Astrocyte (in vitro differentiated cells and primary cell): ENCODE measurements around the gene LRRC17. TPM values are rescaled to one million over a fixed set of nuclear protein-coding genes. Genes with fewer than 3 reads are reported as not detected.
"Not testable (repeated sequence)": the region's sequence is repeated elsewhere in the genome, so short reads cannot be mapped to it uniquely, and the experiment has no call there.

Source experiments
- DNase-seq: peaks from one replicate; pipeline ENCODE4 v3.0.0-alpha.2; 2010; ENCODE audit warnings: low read depth
- FAIRE-seq: peaks from 2 replicates; lab custom pipeline; 2011; peaks lifted over from hg19 to GRCh38; lab: Jason Lieb, UNC
- H2AFZ ChIP-seq: 2 replicates; pipeline ENCODE4 v1.6.0; 2012; ENCODE audit warnings: low read depth, low read length, inconsistent platforms
- H3K27ac ChIP-seq: 2 replicates; pipeline ENCODE4 v1.5.1; 2011; ENCODE audit warnings: low read depth, low read length, inconsistent platforms
- H3K27me3 ChIP-seq: 2 replicates; pipeline ENCODE4 v1.6.0; 2011; ENCODE audit warnings: low read length, inconsistent platforms; ENCODE audit not compliant: insufficient read depth
- H3K36me3 ChIP-seq: 2 replicates; pipeline ENCODE4 v1.5.1; 2011; ENCODE audit warnings: low read length, inconsistent platforms; ENCODE audit not compliant: insufficient read depth
- H3K4me1 ChIP-seq: 2 replicates; pipeline ENCODE4 v1.5.1; 2011; ENCODE audit warnings: low read length, inconsistent platforms; ENCODE audit not compliant: insufficient read depth
- H3K4me2 ChIP-seq: 2 replicates; pipeline ENCODE4 v1.6.0; 2012; ENCODE audit warnings: low read length, inconsistent platforms
- H3K4me3 ChIP-seq: 2 replicates; pipeline ENCODE4 v1.5.1; 2011; ENCODE audit warnings: low read depth, mild to moderate bottlenecking, low read length, inconsistent platforms; ENCODE audit not compliant: insufficient read depth
- H3K79me2 ChIP-seq: 2 replicates; pipeline ENCODE4 v1.6.0; 2012; ENCODE audit warnings: mild to moderate bottlenecking, low read length, inconsistent platforms; ENCODE audit not compliant: insufficient read depth
- H3K9ac ChIP-seq: 2 replicates; pipeline ENCODE4 v1.6.0; 2012; ENCODE audit warnings: mild to moderate bottlenecking, low read length, inconsistent platforms
- H3K9me3 ChIP-seq: 2 replicates; pipeline ENCODE4 v1.5.1; 2012; ENCODE audit warnings: low read depth, mild to moderate bottlenecking, low read length, inconsistent platforms; ENCODE audit not compliant: insufficient read depth
- H4K20me1 ChIP-seq: 2 replicates; pipeline ENCODE4 v1.6.0; 2012; ENCODE audit warnings: low read length, inconsistent platforms; ENCODE audit not compliant: insufficient read depth
- H3K27ac Mint-ChIP-seq: one replicate; pipeline ENCODE4 v1.8.0; 2021; ENCODE audit warnings: mild to moderate bottlenecking, mixed read lengths; ENCODE audit not compliant: unreplicated experiment
- H3K27me3 Mint-ChIP-seq: one replicate; pipeline ENCODE4 v1.8.0; 2021; ENCODE audit warnings: low read depth, mixed read lengths; ENCODE audit not compliant: unreplicated experiment
- H3K36me3 Mint-ChIP-seq: one replicate; pipeline ENCODE4 v1.8.0; 2021; ENCODE audit warnings: low read depth, mixed read lengths; ENCODE audit not compliant: unreplicated experiment
- H3K4me1 Mint-ChIP-seq: one replicate; pipeline ENCODE4 v1.8.0; 2021; ENCODE audit warnings: low read depth, mixed read lengths; ENCODE audit not compliant: unreplicated experiment
- H3K4me3 Mint-ChIP-seq: one replicate; pipeline ENCODE4 v1.8.0; 2021; ENCODE audit warnings: mild to moderate bottlenecking, moderate library complexity, mixed read lengths; ENCODE audit not compliant: unreplicated experiment
- H3K9me3 Mint-ChIP-seq: one replicate; pipeline ENCODE4 v1.8.0; 2021; ENCODE audit warnings: mild to moderate bottlenecking, mixed read lengths; ENCODE audit not compliant: unreplicated experiment
- CTCF ChIP-seq: IDR thresholded peaks from 2 replicates; pipeline ENCODE4 v1.5.1; 2011; ENCODE audit warnings: low read depth, mild to moderate bottlenecking, inconsistent platforms, low read length, moderate library complexity; ENCODE audit not compliant: insufficient read depth
- EZH2 ChIP-seq: IDR thresholded peaks from 2 replicates; pipeline ENCODE4 v1.6.1; 2012; ENCODE audit warnings: mild to moderate bottlenecking, low read length, inconsistent platforms; ENCODE audit not compliant: insufficient read depth
- total RNA-seq: library from RNA; stranded (reverse); gene quantifications from 2 replicates; pipeline ENCODE4 v1.2.1, GENCODE V29; 2021

Gene LRRC17
- total RNA-seq, 1 donor from 2014 or later, result 63.4 TPM

DNA sequence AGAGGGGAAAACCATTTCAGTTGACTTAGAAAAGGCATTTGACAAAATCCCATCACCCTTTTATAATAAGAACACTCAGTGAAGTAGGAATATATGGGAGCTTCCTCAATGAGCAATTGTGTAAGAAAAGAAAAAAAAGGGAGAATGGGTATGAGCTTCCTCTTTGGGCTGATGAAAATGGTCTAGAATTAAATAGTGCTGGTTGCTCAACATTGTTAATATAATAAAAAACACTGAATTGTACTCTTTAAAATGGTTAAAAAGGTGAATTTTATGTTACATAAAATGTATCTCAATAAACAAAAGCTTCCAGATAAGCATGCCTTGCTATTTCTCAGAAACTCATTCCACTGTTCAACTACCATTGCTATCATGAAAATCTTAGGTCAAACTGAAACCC lies 40.6 kb downstream of the LRRC17 start:
- Histone ChIP-seq H3K4me2 (no peak overlapping the region), H2AFZ (no peak overlapping the region), H3K27ac (no peak overlapping the region), H3K9ac (no peak overlapping the region), H4K20me1 (no peaks in the 10 kb centered on the region), H3K27me3 (no peaks in the 10 kb centered on the region), H3K9me3 (no peaks in the 10 kb centered on the region), H3K36me3 (no peaks in the 10 kb centered on the region), H3K79me2 (no peaks in the 10 kb centered on the region), H3K4me1 (no peaks in the 10 kb centered on the region), H3K4me3 (no peak overlapping the region)
- FAIRE-seq, result no peak
- no peak overlapping the region for H3K27ac Mint-ChIP-seq
- DNase-seq, result no peak
- H3K9me3 Mint-ChIP-seq, result peaks cover 14% of the 10 kb centered on the region
- TF ChIP-seq EZH2, result no peak
- TF ChIP-seq CTCF, result no peak
- H3K36me3 Mint-ChIP-seq, result peaks cover 5% of the 10 kb centered on the region
- no peaks in the 10 kb centered on the region for H3K4me1 Mint-ChIP-seq
- no peaks in the 10 kb centered on the region for H3K27me3 Mint-ChIP-seq
- no peak overlapping the region for H3K4me3 Mint-ChIP-seq

DNA sequence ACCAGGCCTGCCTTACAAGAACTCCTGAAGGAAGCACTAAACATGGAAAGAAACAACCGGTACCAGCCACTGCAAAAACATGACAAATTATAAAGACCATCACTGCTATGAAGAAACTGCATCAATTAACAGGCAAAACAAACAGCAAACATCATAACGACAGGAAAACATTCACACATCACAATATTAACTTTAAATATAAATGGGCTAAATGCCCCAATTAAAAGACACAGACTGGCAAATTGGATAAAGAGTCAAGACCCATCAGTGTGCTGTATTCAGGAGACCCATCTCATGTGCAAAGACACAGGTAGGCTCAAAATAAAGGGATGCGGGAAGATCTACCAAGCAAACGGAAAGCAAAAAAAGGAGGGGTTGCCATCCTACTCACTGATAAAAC lies 41.6 kb downstream of the LRRC17 start:
- H3K27me3 ChIP-seq, H3K79me2 ChIP-seq, H4K20me1 ChIP-seq, H3K36me3 ChIP-seq, H3K27me3 Mint-ChIP-seq, H3K4me1 Mint-ChIP-seq, H3K27ac Mint-ChIP-seq, H2AFZ ChIP-seq, H3K9ac ChIP-seq, H3K4me2 ChIP-seq, H3K4me3 Mint-ChIP-seq, FAIRE-seq, H3K4me1 ChIP-seq, H3K36me3 Mint-ChIP-seq, H3K9me3 ChIP-seq, DNase-seq, H3K27ac ChIP-seq, H3K4me3 ChIP-seq: not testable (repeated sequence)
- peaks cover 14% of the 10 kb centered on the region for H3K9me3 Mint-ChIP-seq

DNA sequence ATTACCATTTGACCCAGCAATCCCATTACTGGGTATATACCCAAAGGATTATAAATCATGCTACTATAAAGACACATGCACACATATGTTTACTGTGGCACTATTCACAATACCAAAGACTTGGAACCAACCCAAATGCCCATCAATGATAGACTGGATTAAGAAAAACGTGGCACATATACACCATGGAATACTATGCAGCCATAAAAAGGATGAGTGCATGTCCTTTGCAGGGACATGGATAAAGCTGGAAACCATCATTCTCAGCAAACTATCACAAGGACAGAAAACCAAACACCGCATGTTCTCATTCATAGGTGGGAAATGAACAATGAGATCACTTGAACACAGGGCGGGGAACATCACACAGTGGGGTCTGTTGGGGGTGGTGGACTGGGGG lies 45.2 kb downstream of the LRRC17 start:
- DNase-seq, H3K36me3 Mint-ChIP-seq, H4K20me1 ChIP-seq, H3K9ac ChIP-seq, H3K27me3 ChIP-seq, H3K27me3 Mint-ChIP-seq, H3K4me3 Mint-ChIP-seq, FAIRE-seq, H3K27ac ChIP-seq, H3K4me1 ChIP-seq, H3K79me2 ChIP-seq, H2AFZ ChIP-seq, H3K9me3 ChIP-seq, H3K4me2 ChIP-seq, H3K36me3 ChIP-seq, H3K4me1 Mint-ChIP-seq, H3K27ac Mint-ChIP-seq, H3K4me3 ChIP-seq: not testable (repeated sequence)
- peaks cover 12% of the 10 kb centered on the region for H3K9me3 Mint-ChIP-seq

GRCh38 chr7:102961993-102962392 lies 49.2 kb downstream of the LRRC17 start:
- not testable (repeated sequence) for H3K27me3 Mint-ChIP-seq, H3K4me1 Mint-ChIP-seq, H3K4me2 ChIP-seq, H3K36me3 Mint-ChIP-seq, H3K27ac ChIP-seq, H3K79me2 ChIP-seq, H3K36me3 ChIP-seq, H3K4me3 Mint-ChIP-seq, H2AFZ ChIP-seq, H4K20me1 ChIP-seq, H3K4me1 ChIP-seq, H3K4me3 ChIP-seq, H3K27ac Mint-ChIP-seq, H3K9me3 Mint-ChIP-seq, H3K9me3 ChIP-seq, H3K9ac ChIP-seq, DNase-seq, H3K27me3 ChIP-seq, FAIRE-seq
